HEK293 (cell line): ENCODE measurements around the gene SPIRE1.
"Not testable (repeated sequence)": the region's sequence is repeated elsewhere in the genome, so short reads cannot be mapped to it uniquely, and the experiment has no call there.

ENCODE experiments used
- CTCF ChIA-PET: fragments of 350-600 bp; formaldehyde crosslinking; extraction: SDS; loops from one replicate; lab custom pipeline; 2021; ENCODE audit warnings: antibody characterized with exemption; lab: Yijun Ruan, JAX
- POLR2A ChIA-PET: fragments of 300-600 bp; formaldehyde crosslinking; extraction: SDS; loops from one replicate; lab custom pipeline; 2020; ENCODE audit warnings: antibody characterized with exemption, inconsistent platforms; lab: Yijun Ruan, JAX
- H3K27ac ChIP-seq: fragments of 200-500 bp; sonication (Bioruptor generic); 2 replicates; pipeline ENCODE4 v1.5.1; 2014; ENCODE audit warnings: low read depth, low read length, control low read depth, inconsistent platforms; ENCODE audit errors: extremely low read depth
- H3K36me3 ChIP-seq, 2 experiments: fragments of 200-500 bp in 1 of 2; sonication (Bioruptor generic) in 1 of 2; 1 replicate in 1 of 2; 2 replicates in 1 of 2; pipeline ENCODE4 v1.5.1; 2014 to 2017; ENCODE audit warnings: inconsistent platforms in 2 of 2, low read length in 2 of 2; ENCODE audit not compliant: control insufficient read depth in 2 of 2, insufficient read depth in 1 of 2
- H3K4me1 ChIP-seq: fragments of 200-500 bp; sonication (Bioruptor generic); 2 replicates; pipeline ENCODE4 v1.5.1; 2014; ENCODE audit warnings: mild to moderate bottlenecking, low read length, inconsistent platforms; ENCODE audit not compliant: control insufficient read depth, insufficient read depth
- H3K4me3 ChIP-seq: 2 replicates; pipeline ENCODE4 v1.5.1; 2011; ENCODE audit warnings: low read depth, mild to moderate bottlenecking, control low read depth, low read length, moderate library complexity
- H3K9me3 ChIP-seq: fragments of 200-500 bp; sonication (Bioruptor generic); 2 replicates; pipeline ENCODE4 v1.5.1; 2014; ENCODE audit warnings: low read depth, low read length, inconsistent platforms; ENCODE audit not compliant: control insufficient read depth, insufficient read depth
- GLI4 ChIP-seq: fragments of 450-650 bp; formaldehyde crosslinking; IDR thresholded peaks from 2 replicates; pipeline ENCODE4 v1.5.1; 2016; ENCODE audit warnings: missing biosample characterization, missing genetic modification characterization
- PATZ1 ChIP-seq: fragments of 450-650 bp; formaldehyde crosslinking; IDR thresholded peaks from 2 replicates; pipeline ENCODE4 v1.5.1; 2016; ENCODE audit warnings: missing biosample characterization, missing genetic modification characterization
- PRDM1 ChIP-seq: fragments of 450-650 bp; formaldehyde crosslinking; IDR thresholded peaks from 2 replicates; pipeline ENCODE4; 2016; ENCODE audit warnings: missing biosample characterization, missing genetic modification characterization
- PRDM4 ChIP-seq: fragments of 450-650 bp; formaldehyde crosslinking; IDR thresholded peaks from 2 replicates; pipeline ENCODE4 v1.5.1; 2017; ENCODE audit warnings: missing biosample characterization, missing genetic modification characterization
- PRDM6 ChIP-seq: fragments of 450-650 bp; formaldehyde crosslinking; IDR thresholded peaks from 2 replicates; pipeline ENCODE4 v1.5.1; 2017; ENCODE audit warnings: missing biosample characterization, missing genetic modification characterization
- SP3 ChIP-seq: fragments of 450-650 bp; formaldehyde crosslinking; IDR thresholded peaks from 2 replicates; pipeline ENCODE4 v1.5.1; 2016; ENCODE audit warnings: missing biosample characterization, missing genetic modification characterization
- YY2 ChIP-seq: fragments of 450-650 bp; formaldehyde crosslinking; IDR thresholded peaks from 2 replicates; pipeline ENCODE4 v1.5.1; 2016; ENCODE audit warnings: missing biosample characterization, missing genetic modification characterization
- ZBTB26 ChIP-seq: fragments of 450-650 bp; formaldehyde crosslinking; optimal IDR thresholded peaks from 2 replicates; pipeline ENCODE3; 2016; ENCODE audit warnings: missing biosample characterization, mild to moderate bottlenecking, missing genetic modification characterization
- ZBTB7A ChIP-seq: fragments of 450-650 bp; formaldehyde crosslinking; IDR thresholded peaks from 2 replicates; pipeline ENCODE4 v1.5.1; 2016; ENCODE audit warnings: low read depth, missing biosample characterization, missing genetic modification characterization
- ZFHX2 ChIP-seq: fragments of 450-650 bp; formaldehyde crosslinking; conservative IDR thresholded peaks from 2 replicates; pipeline ENCODE4 v1.5.1; 2016; ENCODE audit warnings: missing biosample characterization, missing genetic modification characterization
- ZIC2 ChIP-seq: fragments of 450-650 bp; formaldehyde crosslinking; IDR thresholded peaks from 2 replicates; pipeline ENCODE4 v1.5.1; 2016; ENCODE audit warnings: missing biosample characterization, missing genetic modification characterization
- ZNF175 ChIP-seq: fragments of 450-650 bp; formaldehyde crosslinking; IDR thresholded peaks from 2 replicates; pipeline ENCODE4 v1.5.1; 2016; ENCODE audit warnings: missing biosample characterization, missing genetic modification characterization
- ZNF324 ChIP-seq: fragments of 450-650 bp; formaldehyde crosslinking; IDR thresholded peaks from 2 replicates; pipeline ENCODE4 v1.5.1; 2016; ENCODE audit warnings: missing biosample characterization, missing genetic modification characterization
- ZNF350 ChIP-seq: fragments of 450-650 bp; formaldehyde crosslinking; IDR thresholded peaks from 2 replicates; pipeline ENCODE4 v1.5.0; 2017; ENCODE audit warnings: missing biosample characterization, mild to moderate bottlenecking, missing genetic modification characterization
- ZNF391 ChIP-seq: fragments of 450-650 bp; formaldehyde crosslinking; IDR thresholded peaks from 2 replicates; pipeline ENCODE4 v1.5.1; 2016; ENCODE audit warnings: low read depth, missing biosample characterization, missing genetic modification characterization, borderline replicate concordance
- ZNF501 ChIP-seq: fragments of 450-650 bp; formaldehyde crosslinking; IDR thresholded peaks from 2 replicates; pipeline ENCODE4 v1.5.1; 2016; ENCODE audit warnings: missing biosample characterization, missing genetic modification characterization
- ZNF514 ChIP-seq: fragments of 450-650 bp; formaldehyde crosslinking; IDR thresholded peaks from 2 replicates; pipeline ENCODE4 v1.5.1; 2016; ENCODE audit warnings: missing biosample characterization, missing genetic modification characterization
- ZNF558 ChIP-seq: fragments of 450-650 bp; formaldehyde crosslinking; IDR thresholded peaks from 2 replicates; pipeline ENCODE4 v1.5.1; 2016; ENCODE audit warnings: missing biosample characterization, missing genetic modification characterization
- ZNF560 ChIP-seq: fragments of 450-650 bp; formaldehyde crosslinking; IDR thresholded peaks from 2 replicates; pipeline ENCODE4 v1.5.1; 2017; ENCODE audit warnings: missing biosample characterization, missing genetic modification characterization, borderline replicate concordance
- ZNF664 ChIP-seq: fragments of 450-650 bp; formaldehyde crosslinking; IDR thresholded peaks from 2 replicates; pipeline ENCODE4 v1.5.1; 2016; ENCODE audit warnings: missing biosample characterization, missing genetic modification characterization
- ZNF830 ChIP-seq: fragments of 450-650 bp; IDR thresholded peaks from 2 replicates; pipeline ENCODE4 v1.5.0; 2018; ENCODE audit warnings: missing biosample characterization, missing genetic modification characterization, low read depth, mild to moderate bottlenecking, moderate library complexity
- ZNF843 ChIP-seq: fragments of 450-650 bp; formaldehyde crosslinking; IDR thresholded peaks from 2 replicates; pipeline ENCODE4 v1.5.1; 2016; ENCODE audit warnings: missing biosample characterization, missing genetic modification characterization

The SPIRE1 gene

GRCh38 chr18:12539158-12539557, 118.7 kb downstream of the SPIRE1 start:
- TF ChIP-seq ZFHX2 (tag by site-specific recombination) (0 out of 2 replicates have a peak, but pooled peaks have one; percentile 19), ZNF558 (peak; percentile 88), YY2 (tag by site-specific recombination) (0 out of 2 replicates have a peak, but pooled peaks have one; percentile 11), SP3 (tag by site-specific recombination) (0 out of 2 replicates have a peak, but pooled peaks have one; percentile 11)
- TF ChIP-seq, all 188 proteins: peak for 4; not testable (repeated sequence) for 184
- not testable (repeated sequence) for H3K9me3 ChIP-seq, H3K4me3 ChIP-seq, H3K36me3 ChIP-seq, H3K4me1 ChIP-seq, H3K27ac ChIP-seq
- ChIA-PET POLR2A (interaction anchor here (0.7 kb wide), 2 partner anchors 120 to 1068 kb away, joined by 3 to 6 read pairs; no protein-coding TSS in a partner anchor), CTCF (interaction anchor here (0.5 to 1.5 kb wide), 6 partner anchors 12 to 148 kb away, joined by 3 to 10 read pairs (median 3); no protein-coding TSS in a partner anchor)

- Histone ChIP-seq H3K4me1 (peaks cover 15% of the 10 kb centered on the region), H3K36me3 (no peaks in the 10 kb centered on the region), H3K4me3 (no peak overlapping the region), H3K27ac (no peak overlapping the region), H3K9me3 (no peaks in the 10 kb centered on the region)
- ChIA-PET CTCF (interaction anchor here (1.9 kb wide), 1 partner anchor 124 kb away, joined by 4 read pairs; no protein-coding TSS in a partner anchor), POLR2A (no interaction called here)
- TF ChIP-seq PRDM1 (tag by site-specific recombination) (no peak), ZNF350 (tag by site-specific recombination) (no peak), ZNF664 (tag by site-specific recombination) (peak; percentile 66; the same call in 1 of the 2 replicates)
These were observed 123.1 kb downstream of the SPIRE1 start for GRCh38 chr18:12534820-12535219.

GRCh38 chr18:12532661-12533060, 125.2 kb downstream of the SPIRE1 start:
- ChIA-PET CTCF (interaction anchor here (0.8 to 2.1 kb wide), 6 partner anchors 10 to 140 kb away, joined by 3 to 7 read pairs (median 4); no protein-coding TSS in a partner anchor), POLR2A (no interaction called here)
- Histone ChIP-seq H3K4me3 (no peak overlapping the region), H3K4me1 (peaks cover 15% of the 10 kb centered on the region), H3K27ac (no peak overlapping the region), H3K36me3 (no peaks in the 10 kb centered on the region), H3K9me3 (no peaks in the 10 kb centered on the region)
- TF ChIP-seq ZNF830 (tag by site-specific recombination), result no peak
- no peak for TF ChIP-seq ZNF560 (tag by site-specific recombination)
- TF ChIP-seq ZNF558, result no peak
- no peak for TF ChIP-seq ZNF324 (tag by site-specific recombination)
- no peak for TF ChIP-seq ZNF514 (tag by site-specific recombination)
- no peak for TF ChIP-seq ZIC2
- no peak for TF ChIP-seq GLI4 (tag by site-specific recombination)
- no peak for TF ChIP-seq PATZ1 (tag by site-specific recombination)
- 0 out of 2 replicates have a peak, but pooled peaks have one; percentile 16 for TF ChIP-seq PRDM4 (tag by site-specific recombination)
- TF ChIP-seq PRDM6 (tag by site-specific recombination), result peak; percentile 22; the same call in 1 of the 2 replicates
- TF ChIP-seq ZNF175, result no peak
- peak; percentile 73 for TF ChIP-seq PRDM1 (tag by site-specific recombination)
- TF ChIP-seq ZBTB7A (tag by site-specific recombination), result no peak
- TF ChIP-seq ZNF843 (tag by site-specific recombination), result no peak
- no peak for TF ChIP-seq ZNF501 (tag by site-specific recombination)
- no peak for TF ChIP-seq ZBTB26 (tag by site-specific recombination)
- TF ChIP-seq ZNF391 (tag by site-specific recombination), result no peak
- TF ChIP-seq SP3 (tag by site-specific recombination), result no peak
